Duodenal mucosa (tissue), 2 donors: ENCODE measurements around the gene PSMD11.

Experiments
- H3K27ac ChIP-seq: one replicate; pipeline ENCODE4 v1.7.0; 2013; ENCODE audit warnings: low read depth, low read length
- H3K27me3 ChIP-seq, 2 donors: one replicate each; pipeline ENCODE4 v1.7.0; 2013; ENCODE audit warnings: low read length in 2 of 2, control low read depth in 1 of 2; ENCODE audit not compliant: insufficient read depth in 2 of 2, control insufficient read depth in 1 of 2
- H3K36me3 ChIP-seq, 2 donors: one replicate each; pipeline ENCODE4 v1.7.0; 2013; ENCODE audit warnings: low read length in 2 of 2, control low read depth in 1 of 2; ENCODE audit not compliant: insufficient read depth in 2 of 2, control insufficient read depth in 1 of 2
- H3K4me1 ChIP-seq, 2 donors: one replicate each; pipeline ENCODE4 v1.7.0; 2013; ENCODE audit warnings: low read length in 2 of 2, control low read depth in 1 of 2; ENCODE audit not compliant: insufficient read depth in 2 of 2, control insufficient read depth in 1 of 2
- H3K4me3 ChIP-seq, 2 donors: one replicate each; pipeline ENCODE4 v1.7.0; 2013; ENCODE audit warnings: low read length in 2 of 2, low read depth in 1 of 2
- H3K9ac ChIP-seq, 2 donors: one replicate each; pipeline ENCODE4 v1.7.0; 2013; ENCODE audit warnings: low read length in 2 of 2, low read depth in 1 of 2
- H3K9me3 ChIP-seq, 2 donors: one replicate each; pipeline ENCODE4 v1.7.0; 2013; ENCODE audit warnings: low read length in 2 of 2, control low read depth in 1 of 2; ENCODE audit not compliant: control insufficient read depth in 1 of 2

Gene PSMD11

GRCh38 chr17:32504166-32504990 lies 60.1 kb downstream of the PSMD11 start:
- Histone ChIP-seq H3K9me3 (no peaks in the 10 kb centered on the region), H3K27ac (peak overlapping the region; percentile 27), H3K4me3 (no peak overlapping the region), H3K4me1 (peaks cover 10 to 18% of the 10 kb centered on the region in 2 donors), H3K9ac (peak overlapping the region in 1 of 2 donors; percentile 39), H3K36me3 (no peaks in the 10 kb centered on the region), H3K27me3 (no peaks in the 10 kb centered on the region)

GRCh38 chr17:32508926-32509325 lies 64.6 kb downstream of the PSMD11 start:
- Histone ChIP-seq H3K9me3 (no peaks in the 10 kb centered on the region), H3K36me3 (no peaks in the 10 kb centered on the region), H3K4me1 (peaks cover 6 to 7% of the 10 kb centered on the region in 2 donors), H3K27ac (no peak overlapping the region), H3K4me3 (no peak overlapping the region), H3K9ac (no peak overlapping the region), H3K27me3 (no peaks in the 10 kb centered on the region)

- no peaks in the 10 kb centered on the region for H3K36me3 ChIP-seq
- H3K9ac ChIP-seq: no peak overlapping the region
- H3K9me3 ChIP-seq: no peaks in the 10 kb centered on the region
- H3K4me3 ChIP-seq: no peak overlapping the region
- H3K4me1 ChIP-seq: no peaks in the 10 kb centered on the region
- H3K27me3 ChIP-seq: no peaks in the 10 kb centered on the region
- no peak overlapping the region for H3K27ac ChIP-seq
Measured at GRCh38 chr17:32510466-32510865, 66.2 kb downstream of the PSMD11 start.

DNA sequence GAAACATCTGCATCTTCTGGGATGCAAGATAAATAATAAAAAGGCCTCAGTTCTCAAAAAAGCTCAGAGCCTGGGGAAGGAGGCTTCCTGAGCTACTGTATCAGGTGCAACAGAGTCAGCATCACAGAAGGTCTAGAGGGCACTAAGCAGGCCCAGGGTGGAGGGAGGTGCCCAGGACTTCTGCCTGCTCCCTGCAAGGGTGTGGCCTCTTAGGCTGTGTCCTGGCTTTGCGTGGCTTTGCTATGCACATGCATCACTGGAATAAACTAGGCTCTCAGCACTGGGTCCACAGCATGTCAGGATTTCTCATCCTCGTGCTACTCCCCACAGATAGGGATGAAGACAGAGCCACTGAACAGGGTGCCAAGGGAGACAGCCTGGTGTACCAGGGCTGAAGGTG lies 68.0 kb downstream of the PSMD11 start:
- Histone ChIP-seq H3K27ac (no peak overlapping the region), H3K4me1 (no peaks in the 10 kb centered on the region), H3K9me3 (no peaks in the 10 kb centered on the region), H3K36me3 (no peaks in the 10 kb centered on the region), H3K9ac (no peak overlapping the region), H3K27me3 (no peaks in the 10 kb centered on the region), H3K4me3 (no peak overlapping the region)

DNA sequence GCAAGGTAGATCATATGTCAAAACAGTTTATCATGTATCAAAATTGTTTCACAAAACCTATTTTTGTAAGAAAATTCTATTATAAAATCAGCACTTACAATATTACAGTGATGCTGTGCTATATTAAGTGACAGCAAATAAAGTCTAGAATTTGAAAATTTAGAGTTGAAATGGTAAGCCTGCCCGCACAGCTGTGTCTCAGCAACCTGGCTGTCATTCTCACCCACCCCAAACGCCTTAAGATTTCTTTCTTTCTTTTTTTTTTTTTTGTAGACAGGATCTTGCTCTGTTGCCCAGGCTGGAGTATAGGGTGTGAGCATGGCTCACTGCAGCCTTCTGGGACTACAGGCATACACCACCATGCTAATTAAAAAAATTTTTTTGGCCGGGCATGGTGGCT lies 69.3 kb downstream of the PSMD11 start:
- no peak overlapping the region for H3K4me3 ChIP-seq
- H3K9ac ChIP-seq: no peak overlapping the region
- H3K27me3 ChIP-seq: no peaks in the 10 kb centered on the region
- no peak overlapping the region for H3K27ac ChIP-seq
- no peaks in the 10 kb centered on the region for H3K36me3 ChIP-seq
- no peaks in the 10 kb centered on the region for H3K9me3 ChIP-seq
- no peaks in the 10 kb centered on the region for H3K4me1 ChIP-seq

DNA sequence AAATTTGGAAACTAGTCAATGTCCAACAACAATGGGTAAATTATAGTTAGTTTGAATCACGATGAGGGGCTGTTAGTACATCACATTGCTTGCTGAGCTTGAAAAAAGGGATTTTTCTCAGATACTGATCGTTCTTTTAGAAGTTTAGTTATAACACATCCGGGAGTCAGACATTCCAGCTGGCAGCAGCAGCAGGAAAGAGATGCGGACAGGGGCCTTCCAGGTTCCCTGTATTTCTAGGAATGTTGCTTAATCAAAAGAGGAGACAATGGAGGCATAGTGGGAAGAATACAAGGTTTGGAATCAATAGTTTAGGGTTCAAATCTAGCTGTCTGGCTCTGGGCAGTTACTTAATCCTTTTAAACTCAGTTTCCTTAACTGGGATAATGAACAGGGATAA lies 70.3 kb downstream of the PSMD11 start:
- Histone ChIP-seq H3K4me3 (no peak overlapping the region), H3K27ac (no peak overlapping the region), H3K36me3 (no peaks in the 10 kb centered on the region), H3K27me3 (no peaks in the 10 kb centered on the region), H3K9me3 (no peaks in the 10 kb centered on the region), H3K9ac (no peak overlapping the region), H3K4me1 (peaks cover 0 to 4% of the 10 kb centered on the region in 2 donors)

GRCh38 chr17:32515677-32516383 lies 71.5 kb downstream of the PSMD11 start:
- Histone ChIP-seq H3K9ac (no peak overlapping the region), H3K9me3 (no peaks in the 10 kb centered on the region), H3K36me3 (no peaks in the 10 kb centered on the region), H3K4me1 (peaks cover 9 to 13% of the 10 kb centered on the region in 2 donors), H3K27ac (no peak overlapping the region), H3K27me3 (peaks cover 0 to 5% of the 10 kb centered on the region in 2 donors), H3K4me3 (no peak overlapping the region)

- peaks cover 9 to 13% of the 10 kb centered on the region in 2 donors for H3K4me1 ChIP-seq
- H3K4me3 ChIP-seq: no peak overlapping the region
- H3K9ac ChIP-seq: no peak overlapping the region
- H3K27me3 ChIP-seq: peaks cover 0 to 5% of the 10 kb centered on the region in 2 donors
- H3K27ac ChIP-seq: no peak overlapping the region
- H3K36me3 ChIP-seq: no peaks in the 10 kb centered on the region
- no peaks in the 10 kb centered on the region for H3K9me3 ChIP-seq
Measured at GRCh38 chr17:32516450-32516849, 72.1 kb downstream of the PSMD11 start.

DNA sequence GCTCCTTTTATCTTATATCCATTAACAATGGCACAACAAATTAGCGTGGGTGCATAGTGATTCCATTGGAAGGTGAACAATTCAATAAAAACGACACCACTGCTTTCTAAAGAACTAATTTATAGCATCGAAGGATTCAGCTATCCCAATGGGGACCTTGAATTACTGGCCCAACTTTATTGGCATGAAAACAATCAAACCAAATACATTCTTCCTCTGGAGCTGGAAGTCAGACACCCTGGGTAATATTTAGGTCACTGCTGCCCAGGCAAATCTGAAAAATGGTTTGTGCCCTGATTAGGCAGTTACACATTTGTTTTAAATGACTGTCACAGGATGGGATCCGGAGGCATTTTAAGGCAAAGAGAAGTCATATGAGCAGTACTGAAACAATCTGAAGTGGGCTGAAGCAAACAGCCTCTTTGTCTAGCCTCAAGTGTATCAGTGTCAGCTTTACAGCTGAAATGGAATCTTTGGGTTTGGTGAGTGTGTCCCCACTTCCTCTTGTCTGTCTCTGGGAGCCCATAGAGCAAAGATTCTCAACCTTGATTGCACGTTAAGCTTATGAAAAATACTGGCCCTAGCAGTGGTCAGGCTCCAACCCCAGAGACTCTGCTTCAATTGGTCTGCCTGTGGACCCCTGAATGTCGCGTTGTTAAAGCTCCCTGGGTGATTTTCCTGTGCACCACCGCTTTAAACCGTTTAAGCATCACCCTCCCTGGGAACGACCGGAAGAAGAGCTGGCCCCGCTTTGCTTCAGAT lies 72.8 kb downstream of the PSMD11 start:
- Histone ChIP-seq H3K27ac (no peak overlapping the region), H3K4me3 (no peak overlapping the region), H3K4me1 (peaks cover 9 to 13% of the 10 kb centered on the region in 2 donors), H3K9me3 (no peaks in the 10 kb centered on the region), H3K36me3 (no peaks in the 10 kb centered on the region), H3K9ac (no peak overlapping the region), H3K27me3 (peaks cover 0 to 5% of the 10 kb centered on the region in 2 donors)

DNA sequence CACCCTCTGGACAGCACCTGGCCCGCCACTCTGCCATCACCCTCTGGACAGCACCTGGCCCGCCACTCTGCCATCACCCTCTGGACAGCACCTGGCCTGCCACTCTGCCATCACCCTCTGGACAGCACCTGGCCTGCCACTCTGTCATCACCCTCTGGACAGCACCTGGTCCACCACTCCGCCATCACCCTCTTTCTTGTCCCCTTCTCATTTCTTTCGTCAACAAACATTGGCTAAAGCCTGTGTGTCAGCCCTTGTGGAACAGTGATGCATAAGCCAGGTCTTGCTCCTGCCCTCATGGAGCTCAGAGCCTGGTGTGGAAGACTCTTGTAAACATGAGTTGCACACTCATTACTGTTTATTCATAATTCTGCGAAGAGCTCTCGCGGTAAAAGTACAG lies 73.7 kb downstream of the PSMD11 start:
- Histone ChIP-seq H3K9me3 (no peaks in the 10 kb centered on the region), H3K9ac (no peak overlapping the region), H3K36me3 (no peaks in the 10 kb centered on the region), H3K27ac (no peak overlapping the region), H3K4me1 (peaks cover 9 to 13% of the 10 kb centered on the region in 2 donors), H3K4me3 (no peak overlapping the region), H3K27me3 (peaks cover 0 to 5% of the 10 kb centered on the region in 2 donors)
